Cardiac fibroblast (primary cell): ENCODE data around the gene AKAP9.

Experiments used
- DNase-seq, 2 donors: peaks; one replicate each; pipeline versions ENCODE4 v3.0.0 to v3.0.0-alpha.2; 2010; ENCODE audit warnings: low read depth in 2 of 2
- H3K4me3 ChIP-seq, 2 donors: replicated peaks in 1 of 2; 1 replicate in 1 of 2; 2 replicates in 1 of 2; pipeline ENCODE4 v1.5.1; 2011; ENCODE audit warnings: low read depth in 2 of 2, low read length in 2 of 2, mild to moderate bottlenecking in 2 of 2, moderate library complexity in 1 of 2
- TF ChIP-seq, protein P1 (sequence below): IDR thresholded peaks from one replicate; pipeline ENCODE4 v1.5.1; 2011; ENCODE audit warnings: low read depth, mild to moderate bottlenecking, low read length, inconsistent platforms

AKAP9 gene

DNA sequence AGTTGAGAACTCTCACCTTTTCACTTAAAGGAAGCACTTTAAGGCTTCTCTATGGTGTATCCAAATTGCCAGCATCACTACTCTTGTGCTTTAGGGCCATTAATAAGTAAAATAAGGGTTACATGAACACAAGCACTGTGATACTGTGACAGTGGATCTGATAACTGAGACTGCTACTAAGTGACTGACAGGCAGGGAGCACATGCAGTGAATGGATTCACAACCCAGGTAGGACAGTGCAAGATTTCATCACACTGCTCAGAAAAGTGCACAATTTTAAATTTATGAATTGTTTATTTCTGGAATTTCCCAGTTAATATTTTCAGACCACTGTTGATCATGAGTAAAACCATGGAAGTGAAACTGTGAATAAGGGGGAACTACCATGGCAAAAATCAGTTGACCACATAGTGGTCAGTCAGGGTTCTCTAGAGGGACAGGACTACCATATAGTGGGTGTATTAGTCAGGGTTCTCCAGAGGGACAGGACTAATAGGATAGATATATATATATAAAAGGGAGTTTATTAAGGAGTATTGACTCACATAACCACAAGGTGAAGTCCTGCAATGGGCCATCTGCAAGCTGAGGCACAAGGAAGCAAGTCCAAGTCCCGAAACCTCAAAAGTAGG lies 214.6 kb downstream of the AKAP9 start:
- TF ChIP-seq, protein P1, sequence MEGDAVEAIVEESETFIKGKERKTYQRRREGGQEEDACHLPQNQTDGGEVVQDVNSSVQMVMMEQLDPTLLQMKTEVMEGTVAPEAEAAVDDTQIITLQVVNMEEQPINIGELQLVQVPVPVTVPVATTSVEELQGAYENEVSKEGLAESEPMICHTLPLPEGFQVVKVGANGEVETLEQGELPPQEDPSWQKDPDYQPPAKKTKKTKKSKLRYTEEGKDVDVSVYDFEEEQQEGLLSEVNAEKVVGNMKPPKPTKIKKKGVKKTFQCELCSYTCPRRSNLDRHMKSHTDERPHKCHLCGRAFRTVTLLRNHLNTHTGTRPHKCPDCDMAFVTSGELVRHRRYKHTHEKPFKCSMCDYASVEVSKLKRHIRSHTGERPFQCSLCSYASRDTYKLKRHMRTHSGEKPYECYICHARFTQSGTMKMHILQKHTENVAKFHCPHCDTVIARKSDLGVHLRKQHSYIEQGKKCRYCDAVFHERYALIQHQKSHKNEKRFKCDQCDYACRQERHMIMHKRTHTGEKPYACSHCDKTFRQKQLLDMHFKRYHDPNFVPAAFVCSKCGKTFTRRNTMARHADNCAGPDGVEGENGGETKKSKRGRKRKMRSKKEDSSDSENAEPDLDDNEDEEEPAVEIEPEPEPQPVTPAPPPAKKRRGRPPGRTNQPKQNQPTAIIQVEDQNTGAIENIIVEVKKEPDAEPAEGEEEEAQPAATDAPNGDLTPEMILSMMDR, result no peak
- no peak overlapping the region for H3K4me3 ChIP-seq
- peak in 1 of 2 donors; percentile 9 for DNase-seq

DNA sequence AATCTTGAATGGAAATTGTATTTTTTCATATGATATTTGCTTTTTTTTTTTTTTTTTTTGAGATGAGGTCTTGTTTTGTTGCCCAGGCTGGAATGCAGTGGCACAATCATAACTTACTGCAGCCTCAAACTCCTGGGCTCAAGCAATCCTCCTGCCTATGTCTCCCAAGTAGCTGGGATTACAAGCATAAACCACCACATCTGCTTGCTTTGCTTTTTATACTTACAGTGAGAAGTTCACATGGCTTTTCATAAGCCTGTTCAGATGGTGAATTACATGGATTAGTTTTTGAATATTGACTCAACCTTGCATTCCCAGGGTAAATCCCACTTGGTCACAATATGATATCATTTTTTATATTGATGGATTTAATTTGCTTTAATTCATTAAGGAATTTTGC lies 216.3 kb downstream of the AKAP9 start:
- H3K4me3 ChIP-seq, result no peak overlapping the region
- peak in 1 of 2 donors; percentile 9 for DNase-seq
- TF ChIP-seq, protein P1, result no peak

DNA sequence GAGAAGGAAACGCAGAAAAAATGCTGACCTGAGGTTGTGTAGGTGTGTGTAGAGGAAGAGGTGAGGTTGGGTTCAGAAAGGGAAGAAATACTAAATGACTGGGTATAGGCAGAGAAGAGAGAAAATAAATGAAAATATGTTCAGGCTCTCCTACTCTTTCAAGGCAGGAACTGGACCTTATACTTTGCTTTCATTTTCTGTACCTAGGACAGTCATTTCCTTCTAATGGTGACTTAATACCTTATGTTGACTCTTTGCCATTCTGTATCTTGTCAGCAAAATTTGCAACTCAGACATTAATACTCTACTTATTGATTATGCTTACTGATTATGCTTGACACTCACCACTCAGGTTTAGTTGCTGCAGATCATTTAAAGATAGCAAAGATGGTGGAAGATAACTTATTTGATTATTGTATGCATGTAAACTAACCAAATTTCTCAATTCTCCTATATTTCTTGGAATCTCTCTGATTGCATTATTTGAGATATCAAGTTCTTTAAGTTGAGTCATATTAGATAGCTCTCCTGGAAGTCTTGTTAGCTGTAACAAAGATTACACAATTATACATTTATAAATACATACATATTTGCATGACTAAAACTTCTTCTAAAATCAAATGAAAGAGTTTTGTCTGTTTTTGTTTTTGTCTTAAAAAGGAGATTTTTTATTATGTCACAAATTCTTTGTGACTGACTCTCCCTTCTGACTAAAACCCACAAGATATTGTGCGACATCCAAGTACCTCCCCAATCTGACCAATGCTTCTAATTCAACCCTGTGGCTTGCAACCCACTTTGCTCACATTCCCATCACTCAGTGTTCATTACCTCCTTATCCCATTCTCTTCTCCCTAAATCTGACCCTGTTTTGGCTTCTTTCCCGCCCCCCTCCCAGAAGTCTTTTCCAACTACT lies 218.3 kb downstream of the AKAP9 start:
- H3K4me3 ChIP-seq, result no peak overlapping the region
- TF ChIP-seq, protein P1, result no peak
- DNase-seq, result peak; percentile 79 to 93
